Measurements from ENCODE around the gene MRPL30.

Gene MRPL30

DNA sequence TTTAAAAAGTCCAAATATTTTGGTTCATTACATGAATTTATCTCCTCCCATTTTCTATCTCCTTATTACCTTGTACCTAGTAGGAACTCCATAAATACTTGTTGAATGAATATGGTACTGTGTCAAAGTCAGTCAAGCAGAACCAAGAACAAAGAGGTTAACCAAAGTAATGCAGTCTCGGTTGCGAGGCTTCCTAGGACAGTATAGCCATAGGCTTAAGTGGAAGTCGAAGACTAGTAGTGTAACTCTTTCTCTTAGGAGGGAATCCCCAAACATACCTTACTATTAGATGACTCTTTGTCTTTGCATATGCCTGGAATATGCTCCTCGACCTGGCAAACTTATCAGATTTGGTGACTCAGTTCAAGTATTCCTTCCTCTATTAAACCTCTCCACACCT, 21.4 kb upstream of the MRPL30 start:
- Histone ChIP-seq H3K27ac (ENCODE audit: low read depth, low read length, poor library complexity, severe bottlenecking) (no peak overlapping the region), H2AFZ (ENCODE audit: low read length) (no peak overlapping the region), H3K27me3 (ENCODE audit: insufficient read depth, low read length) (no peaks in the 10 kb centered on the region), H3K9me3 (ENCODE audit: low read length) (no peaks in the 10 kb centered on the region), H3K9ac (ENCODE audit: low read length) (no peak overlapping the region), H3F3A (ENCODE audit: insufficient read depth, low read length) (no peaks in the 10 kb centered on the region), H3K79me2 (ENCODE audit: insufficient read depth, low read length) (peaks cover 6% of the 10 kb centered on the region; the same call in 1 of the 2 replicates), H4K20me1 (ENCODE audit: insufficient read depth, low read length) (no peaks in the 10 kb centered on the region), H3K36me3 (ENCODE audit: insufficient read depth, low read length) (peaks cover 33% of the 10 kb centered on the region; the same call in 1 of the 2 replicates), H3K4me2 (ENCODE audit: low read length) (no peak overlapping the region), H3K9me2 (ENCODE audit: low read depth, low read length) (no peaks in the 10 kb centered on the region), H3K4me3 (ENCODE audit: low read depth, low read length, poor library complexity, severe bottlenecking) (no peak overlapping the region), H3K4me1 (ENCODE audit: insufficient read depth, low read length, severe bottlenecking) (peaks cover 12% of the 10 kb centered on the region)
- TF ChIP-seq, protein P1, sequence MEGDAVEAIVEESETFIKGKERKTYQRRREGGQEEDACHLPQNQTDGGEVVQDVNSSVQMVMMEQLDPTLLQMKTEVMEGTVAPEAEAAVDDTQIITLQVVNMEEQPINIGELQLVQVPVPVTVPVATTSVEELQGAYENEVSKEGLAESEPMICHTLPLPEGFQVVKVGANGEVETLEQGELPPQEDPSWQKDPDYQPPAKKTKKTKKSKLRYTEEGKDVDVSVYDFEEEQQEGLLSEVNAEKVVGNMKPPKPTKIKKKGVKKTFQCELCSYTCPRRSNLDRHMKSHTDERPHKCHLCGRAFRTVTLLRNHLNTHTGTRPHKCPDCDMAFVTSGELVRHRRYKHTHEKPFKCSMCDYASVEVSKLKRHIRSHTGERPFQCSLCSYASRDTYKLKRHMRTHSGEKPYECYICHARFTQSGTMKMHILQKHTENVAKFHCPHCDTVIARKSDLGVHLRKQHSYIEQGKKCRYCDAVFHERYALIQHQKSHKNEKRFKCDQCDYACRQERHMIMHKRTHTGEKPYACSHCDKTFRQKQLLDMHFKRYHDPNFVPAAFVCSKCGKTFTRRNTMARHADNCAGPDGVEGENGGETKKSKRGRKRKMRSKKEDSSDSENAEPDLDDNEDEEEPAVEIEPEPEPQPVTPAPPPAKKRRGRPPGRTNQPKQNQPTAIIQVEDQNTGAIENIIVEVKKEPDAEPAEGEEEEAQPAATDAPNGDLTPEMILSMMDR (IDR thresholded peaks at IDR 0.05; ENCODE audit: low read length): no peak

DNA sequence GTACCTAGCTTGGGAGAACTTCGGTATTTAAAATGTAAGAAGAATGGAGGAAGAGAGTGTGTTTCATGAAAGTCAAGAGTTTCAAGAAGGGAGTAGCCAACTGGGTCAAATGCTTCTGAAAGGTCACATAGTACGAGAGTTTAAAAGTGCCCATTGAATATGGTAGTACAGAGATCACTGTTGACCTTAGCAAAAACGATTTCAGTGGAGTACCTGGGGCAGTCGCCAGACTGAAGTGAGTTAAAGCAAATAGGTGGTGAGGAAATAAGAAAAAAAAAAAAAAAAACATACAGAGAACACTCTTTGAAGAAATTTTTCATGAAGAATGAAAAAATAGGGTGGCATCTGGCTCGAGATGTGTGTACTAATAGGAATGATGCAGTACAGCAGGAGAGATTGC, 14.8 kb upstream of the MRPL30 start:
- no peaks in the 10 kb centered on the region for H3K79me2 ChIP-seq (ENCODE audit: insufficient read depth, low read length)
- H3K9me3 ChIP-seq (ENCODE audit: low read length): no peaks in the 10 kb centered on the region
- H3K9ac ChIP-seq (ENCODE audit: low read length): no peak overlapping the region
- H3K4me2 ChIP-seq (ENCODE audit: low read length): no peak overlapping the region
- no peaks in the 10 kb centered on the region for H3K27me3 ChIP-seq (ENCODE audit: insufficient read depth, low read length)
- no peak overlapping the region for H3K4me3 ChIP-seq (ENCODE audit: low read depth, low read length, poor library complexity, severe bottlenecking)
- no peaks in the 10 kb centered on the region for H3K9me2 ChIP-seq (ENCODE audit: low read depth, low read length)
- no peaks in the 10 kb centered on the region for H4K20me1 ChIP-seq (ENCODE audit: insufficient read depth, low read length)
- H3K27ac ChIP-seq (ENCODE audit: low read depth, low read length, poor library complexity, severe bottlenecking): no peak overlapping the region
- no peaks in the 10 kb centered on the region for H3K4me1 ChIP-seq (ENCODE audit: insufficient read depth, low read length, severe bottlenecking)
- H2AFZ ChIP-seq (ENCODE audit: low read length): no peak overlapping the region
- peaks cover 57% of the 10 kb centered on the region for H3K36me3 ChIP-seq (ENCODE audit: insufficient read depth, low read length)
- no peaks in the 10 kb centered on the region for H3F3A ChIP-seq (ENCODE audit: insufficient read depth, low read length)
- TF ChIP-seq EZH2 (IDR thresholded peaks at IDR 0.05; ENCODE audit: borderline replicate concordance, low read length): no peak
- TF ChIP-seq, protein P1 (IDR thresholded peaks at IDR 0.05; ENCODE audit: low read length): no peak

DNA sequence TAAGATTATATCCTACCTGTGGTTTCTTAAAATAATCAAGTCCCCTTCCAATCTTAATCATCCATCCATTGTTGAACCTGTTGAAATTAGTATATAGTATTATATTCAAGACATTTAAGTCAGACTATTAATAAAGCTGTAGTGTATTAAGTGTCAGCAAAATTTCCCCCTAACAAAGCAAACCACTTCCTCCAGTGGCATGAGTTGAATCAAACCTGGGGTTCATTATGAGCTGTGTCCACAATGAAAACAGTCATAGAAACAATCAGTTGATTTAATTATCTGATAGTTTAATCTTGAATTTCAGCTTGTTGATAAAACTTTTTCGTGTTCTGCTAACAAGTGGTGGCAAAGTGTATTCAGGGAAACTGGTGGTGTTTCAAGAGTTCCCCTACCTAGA, 11.4 kb upstream of the MRPL30 start:
- Histone ChIP-seq H3K4me1 (ENCODE audit: insufficient read depth, low read length, severe bottlenecking) (no peaks in the 10 kb centered on the region), H3K4me3 (ENCODE audit: low read depth, low read length, poor library complexity, severe bottlenecking) (no peak overlapping the region), H3K27me3 (ENCODE audit: insufficient read depth, low read length) (no peaks in the 10 kb centered on the region), H3K4me2 (ENCODE audit: low read length) (no peak overlapping the region), H2AFZ (ENCODE audit: low read length) (no peak overlapping the region), H4K20me1 (ENCODE audit: insufficient read depth, low read length) (no peaks in the 10 kb centered on the region), H3K9me2 (ENCODE audit: low read depth, low read length) (no peaks in the 10 kb centered on the region), H3K36me3 (ENCODE audit: insufficient read depth, low read length) (peaks cover 60% of the 10 kb centered on the region), H3K27ac (ENCODE audit: low read depth, low read length, poor library complexity, severe bottlenecking) (no peak overlapping the region), H3F3A (ENCODE audit: insufficient read depth, low read length) (no peaks in the 10 kb centered on the region), H3K79me2 (ENCODE audit: insufficient read depth, low read length) (no peaks in the 10 kb centered on the region), H3K9me3 (ENCODE audit: low read length) (no peaks in the 10 kb centered on the region), H3K9ac (ENCODE audit: low read length) (no peak overlapping the region)
- TF ChIP-seq, protein P1 (IDR thresholded peaks at IDR 0.05; ENCODE audit: low read length): no peak
- no peak for TF ChIP-seq EZH2 (IDR thresholded peaks at IDR 0.05; ENCODE audit: borderline replicate concordance, low read length)

Data from OCI-LY1 (cell line).